Nephron (organoid): ENCODE measurements around the gene UBAC2.

Source experiments
- H3K27ac Mint-ChIP-seq, 3 experiments: 2 replicates each; pipeline ENCODE4 v1.8.0; 2020; ENCODE audit warnings: mixed read lengths in 3 of 3, mild to moderate bottlenecking in 2 of 3, moderate library complexity in 1 of 3
- H3K27me3 Mint-ChIP-seq: 2 replicates; pipeline ENCODE4 v1.8.0; 2021; ENCODE audit warnings: low read depth, mild to moderate bottlenecking, moderate library complexity, mixed read lengths
- H3K36me3 Mint-ChIP-seq: 2 replicates; pipeline ENCODE4 v1.8.0; 2020; ENCODE audit warnings: low read depth, mixed read lengths
- H3K4me1 Mint-ChIP-seq: 2 replicates; pipeline ENCODE4 v1.8.0; 2020; ENCODE audit warnings: mixed read lengths
- H3K4me3 Mint-ChIP-seq, 3 experiments: 2 replicates each; pipeline ENCODE4 v1.8.0; 2020; ENCODE audit warnings: mild to moderate bottlenecking in 3 of 3, mixed read lengths in 3 of 3, moderate library complexity in 2 of 3
- H3K9me3 Mint-ChIP-seq: 2 replicates; pipeline ENCODE4 v1.8.0; 2020; ENCODE audit warnings: mixed read lengths
- TF ChIP-seq, protein P1 (sequence below), 3 experiments: fragments of 200-600 bp; sonication (generic); IDR thresholded peaks; one replicate each; pipeline ENCODE4 v1.5.0; 2021; ENCODE audit warnings: antibody characterized with exemption in 3 of 3; ENCODE audit not compliant: unreplicated experiment in 3 of 3

UBAC2 gene

GRCh38 chr13:99218126-99218525 lies 17.5 kb downstream of the UBAC2 start:
- Mint-ChIP-seq H3K27ac (peak overlapping the region in 2 of 3 experiments; percentile 37 to 49), H3K36me3 (peaks cover 23% of the 10 kb centered on the region), H3K9me3 (peaks cover 7% of the 10 kb centered on the region), H3K4me1 (peaks cover 28% of the 10 kb centered on the region), H3K27me3 (no peaks in the 10 kb centered on the region), H3K4me3 (no peak overlapping the region)
- TF ChIP-seq, protein P1, sequence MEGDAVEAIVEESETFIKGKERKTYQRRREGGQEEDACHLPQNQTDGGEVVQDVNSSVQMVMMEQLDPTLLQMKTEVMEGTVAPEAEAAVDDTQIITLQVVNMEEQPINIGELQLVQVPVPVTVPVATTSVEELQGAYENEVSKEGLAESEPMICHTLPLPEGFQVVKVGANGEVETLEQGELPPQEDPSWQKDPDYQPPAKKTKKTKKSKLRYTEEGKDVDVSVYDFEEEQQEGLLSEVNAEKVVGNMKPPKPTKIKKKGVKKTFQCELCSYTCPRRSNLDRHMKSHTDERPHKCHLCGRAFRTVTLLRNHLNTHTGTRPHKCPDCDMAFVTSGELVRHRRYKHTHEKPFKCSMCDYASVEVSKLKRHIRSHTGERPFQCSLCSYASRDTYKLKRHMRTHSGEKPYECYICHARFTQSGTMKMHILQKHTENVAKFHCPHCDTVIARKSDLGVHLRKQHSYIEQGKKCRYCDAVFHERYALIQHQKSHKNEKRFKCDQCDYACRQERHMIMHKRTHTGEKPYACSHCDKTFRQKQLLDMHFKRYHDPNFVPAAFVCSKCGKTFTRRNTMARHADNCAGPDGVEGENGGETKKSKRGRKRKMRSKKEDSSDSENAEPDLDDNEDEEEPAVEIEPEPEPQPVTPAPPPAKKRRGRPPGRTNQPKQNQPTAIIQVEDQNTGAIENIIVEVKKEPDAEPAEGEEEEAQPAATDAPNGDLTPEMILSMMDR (IDR thresholded peaks at IDR 0.05; ENCODE audit: unreplicated experiment in 3 of 3), result no peak

- H3K9me3 Mint-ChIP-seq, result peaks cover 8% of the 10 kb centered on the region
- H3K27ac Mint-ChIP-seq, result peak overlapping the region in 2 of 3 experiments; percentile 37 to 49
- peaks cover 27% of the 10 kb centered on the region for H3K36me3 Mint-ChIP-seq
- no peaks in the 10 kb centered on the region for H3K27me3 Mint-ChIP-seq
- no peak overlapping the region for H3K4me3 Mint-ChIP-seq
- TF ChIP-seq, protein P1 (IDR thresholded peaks at IDR 0.05; ENCODE audit: unreplicated experiment in 3 of 3), result no peak
- peaks cover 28% of the 10 kb centered on the region for H3K4me1 Mint-ChIP-seq
Measured at GRCh38 chr13:99218545-99218944, 17.9 kb downstream of the UBAC2 start.

GRCh38 chr13:99218969-99219368 lies 18.3 kb downstream of the UBAC2 start:
- TF ChIP-seq, protein P1 (IDR thresholded peaks at IDR 0.05; ENCODE audit: unreplicated experiment in 3 of 3), result no peak
- no peaks in the 10 kb centered on the region for H3K27me3 Mint-ChIP-seq
- peaks cover 11% of the 10 kb centered on the region for H3K9me3 Mint-ChIP-seq
- H3K36me3 Mint-ChIP-seq, result peaks cover 30% of the 10 kb centered on the region
- no peak overlapping the region for H3K4me3 Mint-ChIP-seq
- no peak overlapping the region for H3K27ac Mint-ChIP-seq
- peaks cover 28% of the 10 kb centered on the region for H3K4me1 Mint-ChIP-seq

DNA sequence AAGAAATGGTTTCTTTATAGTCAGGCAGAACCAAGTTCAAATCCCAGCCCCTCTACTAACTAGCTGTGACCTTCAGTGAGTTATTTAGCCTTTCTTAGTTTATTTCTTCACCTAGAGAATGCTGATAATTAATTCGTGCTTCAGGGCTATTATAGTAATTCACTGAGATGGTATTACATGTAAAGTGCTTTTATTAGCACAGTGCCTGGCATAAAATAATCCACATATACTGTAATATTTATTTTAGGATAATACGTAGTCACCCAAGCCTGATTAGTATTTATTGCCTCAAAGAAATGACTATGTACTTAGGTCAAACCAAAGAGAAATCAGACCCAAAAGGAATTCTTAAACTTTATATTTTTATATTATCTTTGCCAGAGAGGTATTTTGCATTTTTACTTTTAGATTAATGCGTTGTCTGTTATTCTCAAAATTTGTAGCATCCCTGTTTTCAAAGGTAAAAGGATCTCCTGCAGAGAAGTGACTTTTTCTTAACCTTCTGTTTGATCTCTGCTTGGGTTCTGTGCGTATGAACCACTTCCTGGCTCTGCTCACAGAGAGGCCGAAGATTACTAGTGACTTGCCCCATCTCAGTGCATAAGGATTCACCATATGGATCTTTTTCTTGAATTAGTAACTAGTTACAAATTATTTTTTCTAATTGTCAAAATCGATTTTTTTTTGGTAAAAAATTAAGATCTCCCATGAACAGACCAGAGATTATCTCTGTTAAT lies 19.7 kb downstream of the UBAC2 start:
- Mint-ChIP-seq H3K9me3 (peaks cover 11% of the 10 kb centered on the region), H3K36me3 (peaks cover 31% of the 10 kb centered on the region), H3K4me3 (no peak overlapping the region), H3K4me1 (peaks cover 16% of the 10 kb centered on the region), H3K27ac (no peak overlapping the region), H3K27me3 (no peaks in the 10 kb centered on the region)
- TF ChIP-seq, protein P1 (IDR thresholded peaks at IDR 0.05; ENCODE audit: unreplicated experiment in 3 of 3), result no peak

GRCh38 chr13:99221567-99222239 lies 21.0 kb downstream of the UBAC2 start:
- Mint-ChIP-seq H3K27me3 (no peaks in the 10 kb centered on the region), H3K4me1 (peaks cover 16% of the 10 kb centered on the region), H3K36me3 (peaks cover 35% of the 10 kb centered on the region), H3K27ac (no peak overlapping the region), H3K4me3 (no peak overlapping the region), H3K9me3 (peaks cover 11% of the 10 kb centered on the region)
- TF ChIP-seq, protein P1 (IDR thresholded peaks at IDR 0.05; ENCODE audit: unreplicated experiment in 3 of 3), result no peak
